ENCODE results near the gene DESI1.

GRCh38 chr22:41600976-41601375 is 19.9 kb downstream of the DESI1 start:
- TF ChIP-seq RAD21 (IDR thresholded peaks at IDR 0.05; ENCODE audit: low read length) (no peak), CTCF (IDR thresholded peaks at IDR 0.05) (no peak), GABPA (IDR thresholded peaks at IDR 0.05; ENCODE audit: low read depth) (no peak), TCF12 (IDR thresholded peaks at IDR 0.05) (no peak), TAF1 (IDR thresholded peaks at IDR 0.05; ENCODE audit: borderline replicate concordance, low read depth, low read length) (no peak), MXI1 (IDR thresholded peaks at IDR 0.05; ENCODE audit: low read depth, low read length) (no peak), MAX (IDR thresholded peaks at IDR 0.05; ENCODE audit: low read depth) (no peak), EZH2phosphoT487 (IDR thresholded peaks at IDR 0.05; ENCODE audit: borderline replicate concordance, low read depth) (no peak), FOXM1 (IDR thresholded peaks at IDR 0.05; ENCODE audit: low read depth) (no peak), REST (IDR thresholded peaks at IDR 0.05; ENCODE audit: low read depth, low read length) (no peak)
